GM12874 (cell line): ENCODE measurements around the gene PLIN4.

Source experiments
- TF ChIP-seq, protein P1 (sequence below): IDR thresholded peaks from 2 replicates; pipeline ENCODE4 v1.5.1; 2011; ENCODE audit warnings: low read depth, mild to moderate bottlenecking, control low read depth, low read length, moderate library complexity; ENCODE audit not compliant: insufficient read depth

Gene PLIN4

DNA sequence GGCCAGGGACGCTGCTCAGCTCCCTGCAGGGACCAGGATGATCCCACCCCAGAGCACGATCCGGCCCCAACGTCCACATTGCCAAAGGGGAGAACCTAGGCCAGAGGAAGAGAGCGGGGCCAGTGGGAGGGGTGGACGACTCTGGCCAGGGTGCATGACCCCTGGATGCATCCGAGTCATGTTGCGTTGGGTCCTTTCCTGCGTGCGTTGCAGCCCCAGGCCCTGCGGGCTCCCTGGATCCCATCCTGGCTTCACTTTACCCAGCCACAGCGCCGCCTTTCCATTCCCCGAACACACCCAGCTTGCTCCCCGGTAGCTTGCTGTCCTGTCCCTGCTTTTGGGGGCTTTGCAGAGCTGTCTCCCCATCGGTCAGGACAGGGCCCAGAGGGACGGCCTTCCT is 10.5 kb downstream of the PLIN4 start:
- TF ChIP-seq, protein P1, sequence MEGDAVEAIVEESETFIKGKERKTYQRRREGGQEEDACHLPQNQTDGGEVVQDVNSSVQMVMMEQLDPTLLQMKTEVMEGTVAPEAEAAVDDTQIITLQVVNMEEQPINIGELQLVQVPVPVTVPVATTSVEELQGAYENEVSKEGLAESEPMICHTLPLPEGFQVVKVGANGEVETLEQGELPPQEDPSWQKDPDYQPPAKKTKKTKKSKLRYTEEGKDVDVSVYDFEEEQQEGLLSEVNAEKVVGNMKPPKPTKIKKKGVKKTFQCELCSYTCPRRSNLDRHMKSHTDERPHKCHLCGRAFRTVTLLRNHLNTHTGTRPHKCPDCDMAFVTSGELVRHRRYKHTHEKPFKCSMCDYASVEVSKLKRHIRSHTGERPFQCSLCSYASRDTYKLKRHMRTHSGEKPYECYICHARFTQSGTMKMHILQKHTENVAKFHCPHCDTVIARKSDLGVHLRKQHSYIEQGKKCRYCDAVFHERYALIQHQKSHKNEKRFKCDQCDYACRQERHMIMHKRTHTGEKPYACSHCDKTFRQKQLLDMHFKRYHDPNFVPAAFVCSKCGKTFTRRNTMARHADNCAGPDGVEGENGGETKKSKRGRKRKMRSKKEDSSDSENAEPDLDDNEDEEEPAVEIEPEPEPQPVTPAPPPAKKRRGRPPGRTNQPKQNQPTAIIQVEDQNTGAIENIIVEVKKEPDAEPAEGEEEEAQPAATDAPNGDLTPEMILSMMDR, result no peak

DNA sequence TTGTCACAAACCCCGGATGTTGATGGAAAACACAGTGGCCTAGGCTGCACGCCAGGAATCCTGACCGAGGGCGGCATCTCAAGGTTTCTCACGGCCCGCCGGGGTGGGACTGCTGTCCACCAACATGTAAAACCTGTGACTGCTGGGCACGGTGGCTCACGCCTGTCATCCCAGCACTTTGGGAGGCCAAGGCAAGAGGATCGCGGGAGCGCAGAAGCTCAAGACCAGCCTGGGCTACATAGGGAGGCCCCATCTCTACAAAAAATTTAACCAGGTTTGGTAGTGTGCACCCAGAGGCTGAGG is 11.2 kb downstream of the PLIN4 start:
- TF ChIP-seq, protein P1, result no peak

DNA sequence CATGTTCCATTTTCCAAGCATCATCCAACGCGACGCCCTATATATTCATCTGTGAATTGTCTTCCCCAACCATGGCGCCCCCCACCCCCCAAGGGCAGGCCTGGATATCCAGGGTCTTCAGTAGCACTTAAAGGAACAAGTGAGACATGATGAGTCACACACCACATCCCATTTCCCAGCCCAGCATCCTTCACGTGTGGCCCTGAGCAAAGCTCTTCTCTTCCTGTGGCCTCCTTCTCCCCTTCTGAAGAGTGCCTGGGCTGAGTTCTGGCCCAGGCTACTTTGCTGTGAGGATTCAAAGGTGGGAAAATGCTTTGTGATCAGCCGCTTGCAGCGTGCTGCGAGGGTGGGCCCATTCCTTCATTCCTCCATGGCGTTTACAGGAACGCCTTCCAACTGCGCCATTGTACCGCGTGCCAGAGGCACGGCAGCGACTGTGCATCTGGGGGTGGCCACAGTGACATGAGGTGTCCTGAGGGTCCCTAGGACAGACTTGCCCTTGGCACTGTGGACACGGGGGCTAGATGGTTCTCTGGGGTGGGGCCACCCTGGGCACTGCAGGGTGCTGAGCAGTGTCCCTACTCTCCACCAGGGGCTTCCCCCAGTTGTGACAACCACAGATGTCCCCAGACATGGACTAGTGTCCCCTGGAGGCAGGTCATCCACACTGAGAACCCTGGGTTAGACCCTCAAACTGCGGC is 11.7 kb downstream of the PLIN4 start:
- TF ChIP-seq, protein P1, result no peak

DNA sequence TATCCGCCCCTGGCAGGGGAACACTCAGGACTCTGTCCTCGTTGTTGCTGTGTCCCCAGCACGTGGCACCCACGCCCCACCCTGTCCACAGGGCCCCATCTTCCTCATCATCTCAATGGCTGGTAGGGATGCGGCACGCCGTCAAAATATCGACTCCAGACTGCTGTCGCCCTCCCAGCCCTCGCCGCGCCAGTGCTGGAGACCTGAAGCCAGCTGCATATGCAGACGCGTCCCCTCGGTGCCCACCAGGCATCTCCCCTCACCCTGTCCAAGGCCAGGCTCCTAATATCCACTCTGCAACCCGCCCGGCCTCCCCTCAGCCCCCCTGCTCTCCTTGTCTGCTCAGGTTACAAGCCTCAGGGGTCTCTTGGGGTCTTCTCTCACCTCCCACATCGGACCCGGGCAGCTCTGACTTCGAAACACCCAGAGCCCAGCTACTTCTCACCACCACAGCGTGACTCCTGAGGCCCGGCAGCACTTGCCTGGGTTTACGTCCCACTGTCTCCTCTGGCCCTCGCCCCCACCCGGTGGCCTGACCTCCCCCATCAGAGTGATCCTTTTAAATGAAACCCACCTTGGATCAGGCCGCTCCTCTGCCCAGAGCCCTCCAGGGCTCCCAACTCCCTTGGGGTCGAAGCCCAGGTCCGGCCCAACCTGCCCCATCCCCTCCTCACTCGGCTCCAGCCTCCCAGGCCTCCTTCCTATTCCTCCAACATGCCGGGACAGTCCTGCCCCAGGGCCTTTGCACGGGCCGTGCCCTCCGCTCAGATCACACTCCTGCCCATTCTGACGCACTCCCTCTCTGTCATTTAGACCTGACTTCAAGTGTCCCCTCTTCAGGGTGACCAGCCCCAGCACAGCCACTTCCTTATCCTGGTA is 12.5 kb downstream of the PLIN4 start:
- TF ChIP-seq, protein P1, result no peak

DNA sequence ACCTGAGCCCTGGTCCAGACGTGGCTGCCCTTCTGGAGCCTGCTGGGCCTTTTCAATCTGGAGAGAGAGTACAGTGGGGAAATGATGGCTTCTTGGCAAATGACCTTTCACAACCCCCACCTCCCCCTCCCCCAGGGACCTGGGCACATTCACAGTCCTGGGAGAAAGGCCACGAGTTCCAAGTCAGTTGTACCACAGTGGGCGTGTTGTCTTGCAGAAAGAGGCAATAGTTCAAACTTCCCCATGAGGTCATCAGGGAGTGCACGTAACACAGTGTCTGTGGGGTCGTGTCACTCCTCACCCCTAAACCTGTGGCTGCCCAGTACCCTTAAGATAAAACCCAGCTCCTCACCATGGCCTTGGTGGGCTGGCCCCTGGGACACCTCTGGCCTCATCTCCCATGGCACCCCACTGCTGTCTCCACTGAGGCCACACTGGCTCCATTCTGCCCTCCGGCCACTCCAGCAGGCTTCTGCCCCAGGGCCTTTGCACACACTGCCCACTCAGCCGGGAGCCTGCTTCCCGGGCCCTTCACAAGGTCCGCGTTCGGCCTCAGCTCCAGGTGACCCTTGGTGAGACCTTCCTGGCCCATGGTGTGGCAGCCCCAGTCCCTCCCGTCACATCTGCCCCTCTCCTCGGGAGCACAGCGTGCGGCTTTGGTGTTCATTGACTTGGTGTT is 13.3 kb downstream of the PLIN4 start:
- TF ChIP-seq, protein P1, result no peak

DNA sequence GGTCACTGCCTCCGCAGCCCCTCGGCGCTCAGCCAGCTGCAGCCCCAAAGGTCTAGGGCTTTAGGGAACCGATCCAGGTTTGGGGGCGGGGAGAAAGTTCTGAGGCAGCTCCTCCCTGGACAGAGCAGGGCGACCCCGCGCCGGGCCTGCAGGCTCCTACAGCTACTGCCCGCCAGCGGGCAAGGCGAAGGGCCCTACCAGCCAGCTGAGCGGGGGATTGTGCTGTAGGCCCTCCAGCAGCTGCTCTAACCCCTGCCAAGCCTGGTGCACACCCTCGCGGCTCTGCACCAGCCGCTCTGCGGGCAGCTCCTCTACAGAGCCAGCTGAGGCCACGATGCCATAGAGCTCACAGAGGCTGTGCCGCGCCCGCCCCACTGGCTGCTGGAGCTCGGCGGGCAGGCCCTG is 14.0 kb downstream of the PLIN4 start:
- TF ChIP-seq, protein P1, result no peak

DNA sequence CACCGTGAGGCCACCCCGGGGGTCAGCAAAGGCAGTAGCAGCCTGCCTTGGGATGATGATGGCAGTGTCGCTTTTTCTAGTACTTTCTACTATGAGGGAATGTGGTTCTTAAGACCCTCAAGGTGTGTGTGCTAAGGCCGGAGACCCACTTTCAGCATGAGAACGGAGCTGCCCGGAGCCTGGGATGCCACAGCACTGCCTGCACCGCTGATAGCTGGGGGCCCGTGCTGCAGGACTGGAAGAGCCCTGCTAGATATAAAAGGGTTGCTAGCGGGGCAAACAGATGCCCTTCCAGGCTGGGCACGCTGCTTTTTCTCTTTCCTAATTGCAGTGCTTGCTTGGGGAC is 14.5 kb downstream of the PLIN4 start:
- TF ChIP-seq, protein P1, result no peak
